Keratinocyte (primary cell): ENCODE data around the gene PEA15. TPM values are rescaled to one million over a fixed set of nuclear protein-coding genes. Genes with fewer than 3 reads are reported as not detected.

Source experiments
- DNase-seq: peaks from one replicate; pipeline ENCODE4 v3.0.0-alpha.2; 2011; ENCODE audit warnings: low read depth, missing footprints, low spot score
- FAIRE-seq: peaks from 2 replicates; lab custom pipeline; 2011; peaks lifted over from hg19 to GRCh38; lab: Jason Lieb, UNC
- H2AFZ ChIP-seq: 2 replicates; pipeline ENCODE4 v1.6.0; 2012; ENCODE audit warnings: low read length, control low read depth, inconsistent platforms; ENCODE audit not compliant: control insufficient read depth
- H3K27ac ChIP-seq: 2 replicates; pipeline ENCODE4 v1.5.1; 2011; ENCODE audit warnings: low read length; ENCODE audit not compliant: control insufficient read depth, insufficient read depth
- H3K27me3 ChIP-seq: 3 replicates; pipeline ENCODE4 v1.6.0; 2011; ENCODE audit warnings: low read length; ENCODE audit not compliant: control insufficient read depth, insufficient read depth; ENCODE audit errors: extremely low read depth
- H3K36me3 ChIP-seq, 2 experiments: 2 replicates in 1 of 2; 3 replicates in 1 of 2; pipeline ENCODE4 v1.5.1; 2011; ENCODE audit warnings: low read length in 2 of 2, mild to moderate bottlenecking in 1 of 2; ENCODE audit not compliant: control insufficient read depth in 2 of 2, insufficient read depth in 2 of 2; ENCODE audit errors: extremely low read depth in 1 of 2
- H3K4me1 ChIP-seq: 3 replicates; pipeline ENCODE4 v1.5.1; 2011; ENCODE audit warnings: low read length; ENCODE audit not compliant: control insufficient read depth, insufficient read depth; ENCODE audit errors: extremely low read depth
- H3K4me2 ChIP-seq: 3 replicates; pipeline ENCODE4 v1.6.0; 2011; ENCODE audit warnings: low read depth, low read length; ENCODE audit not compliant: control insufficient read depth, insufficient read depth; ENCODE audit errors: extremely low read depth
- H3K4me3 ChIP-seq, 3 experiments: fragments of 200-600 bp in 1 of 3; sonication (generic) in 1 of 3; 2 replicates in 2 of 3; 3 replicates in 1 of 3; pipeline ENCODE4 v1.5.1; 2011 to 2016; ENCODE audit warnings: low read length in 3 of 3, mild to moderate bottlenecking in 3 of 3, control low read depth in 2 of 3, inconsistent platforms in 1 of 3, low read depth in 1 of 3, mixed read lengths in 1 of 3, mixed run types in 1 of 3, moderate library complexity in 1 of 3; ENCODE audit not compliant: control insufficient read depth in 2 of 3, insufficient read depth in 2 of 3; ENCODE audit errors: extremely low read depth in 1 of 3
- H3K79me2 ChIP-seq: 2 replicates; pipeline ENCODE4 v1.6.0; 2012; ENCODE audit warnings: low read length; ENCODE audit not compliant: control insufficient read depth, insufficient read depth
- H3K9ac ChIP-seq: 3 replicates; pipeline ENCODE4 v1.6.0; 2011; ENCODE audit warnings: low read length; ENCODE audit not compliant: control insufficient read depth, insufficient read depth; ENCODE audit errors: extremely low read depth
- H3K9me1 ChIP-seq: 3 replicates; pipeline ENCODE4 v1.6.0; 2011; ENCODE audit warnings: low read length; ENCODE audit not compliant: control insufficient read depth, insufficient read depth; ENCODE audit errors: extremely low read depth
- H3K9me3 ChIP-seq: 2 replicates; pipeline ENCODE4 v1.5.1; 2012; ENCODE audit warnings: low read depth, low read length; ENCODE audit not compliant: control insufficient read depth
- H4K20me1 ChIP-seq: 3 replicates; pipeline ENCODE4 v1.6.0; 2011; ENCODE audit warnings: low read length; ENCODE audit not compliant: control insufficient read depth, insufficient read depth; ENCODE audit errors: extremely low read depth
- EZH2 ChIP-seq: IDR thresholded peaks from one replicate; pipeline ENCODE4 v1.6.1; 2012; ENCODE audit warnings: inconsistent platforms, mild to moderate bottlenecking, low read length, moderate library complexity
- dilution Hi-C: fragments of 300-500 bp; cut with MboI; formaldehyde crosslinking; loops from one replicate; pipeline ENCODE4 v1.7.0; 2020; ENCODE audit warnings: low sequenced_read_pairs; ENCODE audit not compliant: extremely low pct_ligation_motif_present
- polyA plus RNA-seq, 5 experiments: library from polyadenylated mRNA; depleted of rRNA in 3 of 5; stranded (reverse) in 3 of 5; stranded (forward) in 1 of 5; unstranded in 1 of 5; fragments of >200 nt; gene quantifications; 1 replicate in 1 of 5; 2 replicates in 3 of 5; 3 replicates in 1 of 5; pipeline versions ENCODE4 v1.2.1 to v1.2.3, GENCODE V29; 2011 to 2012; ENCODE audit warnings: missing spikeins in 2 of 5, low read depth in 1 of 5, low replicate concordance in 1 of 5
- TF ChIP-seq, protein P1 (sequence below), 3 experiments: IDR thresholded peaks in 1 of 3; conservative IDR thresholded peaks in 1 of 3; optimal IDR thresholded peaks in 1 of 3; 2 replicates in 2 of 3; 3 replicates in 1 of 3; pipeline versions ENCODE3 to v1.5.1; 2011; ENCODE audit warnings: low read length in 3 of 3, mild to moderate bottlenecking in 3 of 3, moderate library complexity in 2 of 3, control low read depth in 1 of 3, inconsistent platforms in 1 of 3; ENCODE audit not compliant: insufficient read depth in 2 of 3; ENCODE audit errors: extremely low read depth in 1 of 3

PEA15 gene
- polyA plus RNA-seq, 1 donor (not counting 4 experiments of a cell fraction or from before 2014, with no cell fraction given): 367 TPM

DNA sequence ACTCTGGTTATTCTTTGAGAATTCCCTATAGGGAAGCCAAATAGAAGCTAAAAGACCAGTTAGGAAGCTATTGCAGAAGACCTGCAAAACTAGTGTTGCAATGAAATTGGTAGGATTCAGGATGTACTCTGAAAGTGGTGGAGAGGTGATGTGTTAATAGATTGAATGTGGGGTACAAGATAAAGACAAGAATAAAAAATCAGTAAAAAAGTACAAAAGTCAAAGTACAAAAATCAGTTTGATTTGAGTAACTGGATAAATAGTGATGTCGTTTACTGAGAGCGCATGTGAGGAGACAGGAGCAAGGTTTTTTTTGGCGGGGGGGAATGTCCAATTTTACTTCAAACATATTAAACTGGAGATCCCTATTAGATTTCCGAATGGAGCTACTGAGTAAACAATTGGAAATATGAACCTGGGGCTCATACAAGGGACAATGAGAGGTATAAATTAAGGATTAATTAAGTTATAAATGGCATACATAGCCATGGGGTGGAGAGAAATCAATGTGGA, 59.7 kb downstream of the PEA15 start:
- no peaks in the 10 kb centered on the region for H3K9me1 ChIP-seq
- H3K9ac ChIP-seq: no peak overlapping the region
- DNase-seq (no peak), FAIRE-seq (no peak)
- no peak overlapping the region for H3K4me2 ChIP-seq
- H3K4me3 ChIP-seq: no peak overlapping the region
- H2AFZ ChIP-seq: no peak overlapping the region
- H3K27me3 ChIP-seq: no peaks in the 10 kb centered on the region
- H3K36me3 ChIP-seq: peaks cover 0 to 1% of the 10 kb centered on the region in 2 experiments
- peaks cover 6% of the 10 kb centered on the region for H4K20me1 ChIP-seq
- dilution Hi-C loops: no loop called here
- H3K79me2 ChIP-seq: peaks cover 24% of the 10 kb centered on the region
- no peak for TF ChIP-seq EZH2
- TF ChIP-seq, protein P1, sequence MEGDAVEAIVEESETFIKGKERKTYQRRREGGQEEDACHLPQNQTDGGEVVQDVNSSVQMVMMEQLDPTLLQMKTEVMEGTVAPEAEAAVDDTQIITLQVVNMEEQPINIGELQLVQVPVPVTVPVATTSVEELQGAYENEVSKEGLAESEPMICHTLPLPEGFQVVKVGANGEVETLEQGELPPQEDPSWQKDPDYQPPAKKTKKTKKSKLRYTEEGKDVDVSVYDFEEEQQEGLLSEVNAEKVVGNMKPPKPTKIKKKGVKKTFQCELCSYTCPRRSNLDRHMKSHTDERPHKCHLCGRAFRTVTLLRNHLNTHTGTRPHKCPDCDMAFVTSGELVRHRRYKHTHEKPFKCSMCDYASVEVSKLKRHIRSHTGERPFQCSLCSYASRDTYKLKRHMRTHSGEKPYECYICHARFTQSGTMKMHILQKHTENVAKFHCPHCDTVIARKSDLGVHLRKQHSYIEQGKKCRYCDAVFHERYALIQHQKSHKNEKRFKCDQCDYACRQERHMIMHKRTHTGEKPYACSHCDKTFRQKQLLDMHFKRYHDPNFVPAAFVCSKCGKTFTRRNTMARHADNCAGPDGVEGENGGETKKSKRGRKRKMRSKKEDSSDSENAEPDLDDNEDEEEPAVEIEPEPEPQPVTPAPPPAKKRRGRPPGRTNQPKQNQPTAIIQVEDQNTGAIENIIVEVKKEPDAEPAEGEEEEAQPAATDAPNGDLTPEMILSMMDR (optimal IDR thresholded peaks at IDR 0.05 in 1 of 3, IDR thresholded peaks at IDR 0.05 in 1 of 3, conservative IDR thresholded peaks at IDR 0.05 in 1 of 3; ENCODE audit: extremely low read depth in 1 of 3, insufficient read depth in 2 of 3, low read length in 3 of 3): no peak
- H3K4me1 ChIP-seq: peaks cover 17% of the 10 kb centered on the region
- H3K9me3 ChIP-seq: no peaks in the 10 kb centered on the region
- H3K27ac ChIP-seq: no peak overlapping the region

Other genes starting within 250 kb of the PEA15 start
- gene PIGM, start 173.4 kb upstream of the PEA15 start, polyA plus RNA-seq: 1.9 to 3.1 TPM (median 3.1 TPM) in 3 replicates
- not detected in 3 replicates for gene KCNJ10, start 135.2 kb upstream of the PEA15 start, polyA plus RNA-seq
- gene KCNJ9, start 123.8 kb upstream of the PEA15 start, polyA plus RNA-seq: not detected in 3 replicates
- 16.5 to 32.6 TPM (median 20.6 TPM) in 3 replicates for gene IGSF8, start 106.8 kb upstream of the PEA15 start, polyA plus RNA-seq
- 0.01 to 0.06 TPM in 2 of 3 replicates, not detected in the other for gene ATP1A2, start 89.6 kb upstream of the PEA15 start, polyA plus RNA-seq
- not detected in 3 replicates for gene ATP1A4, start 53.8 kb upstream of the PEA15 start, polyA plus RNA-seq
- not detected in 3 replicates for gene CASQ1, start 14.8 kb upstream of the PEA15 start, polyA plus RNA-seq
- gene DCAF8, start 57.2 kb downstream of the PEA15 start, polyA plus RNA-seq: 59.5 to 83.1 TPM (median 81.2 TPM) in 3 replicates
- gene PEX19, start 79.7 kb downstream of the PEA15 start, polyA plus RNA-seq: 40.6 to 48.7 TPM (median 44.3 TPM) in 3 replicates
- gene COPA, start 137.9 kb downstream of the PEA15 start, polyA plus RNA-seq: 157 to 169 TPM (median 164 TPM) in 3 replicates
- 111 to 150 TPM (median 112 TPM) in 3 replicates for gene NCSTN, start 138.0 kb downstream of the PEA15 start, polyA plus RNA-seq
- gene NHLH1, start 161.7 kb downstream of the PEA15 start, polyA plus RNA-seq: 0.10 to 0.17 TPM (median 0.13 TPM) in 3 replicates
- 10.9 to 17.6 TPM (median 11.4 TPM) in 3 replicates for gene VANGL2, start 195.2 kb downstream of the PEA15 start, polyA plus RNA-seq